SU-DHL-6 (cell line): ENCODE results near the gene LHFPL6.

Source experiments
- EZH2phosphoT487 ChIP-seq: fragments of 200-600 bp; sonication (generic), shearing (Covaris generic); conservative IDR thresholded peaks from 2 replicates; pipeline ENCODE4 v1.6.1; 2018; ENCODE audit warnings: mild to moderate bottlenecking, antibody characterized with exemption, low read length, moderate library complexity, mixed read lengths
- TF ChIP-seq, protein P1 (sequence below): fragments of 200-600 bp; sonication (generic); IDR thresholded peaks from one replicate; pipeline ENCODE4 v1.5.1; 2017; ENCODE audit warnings: antibody characterized with exemption, mild to moderate bottlenecking, low read length, moderate library complexity; ENCODE audit not compliant: insufficient read depth, poor library complexity, severe bottlenecking

DNA sequence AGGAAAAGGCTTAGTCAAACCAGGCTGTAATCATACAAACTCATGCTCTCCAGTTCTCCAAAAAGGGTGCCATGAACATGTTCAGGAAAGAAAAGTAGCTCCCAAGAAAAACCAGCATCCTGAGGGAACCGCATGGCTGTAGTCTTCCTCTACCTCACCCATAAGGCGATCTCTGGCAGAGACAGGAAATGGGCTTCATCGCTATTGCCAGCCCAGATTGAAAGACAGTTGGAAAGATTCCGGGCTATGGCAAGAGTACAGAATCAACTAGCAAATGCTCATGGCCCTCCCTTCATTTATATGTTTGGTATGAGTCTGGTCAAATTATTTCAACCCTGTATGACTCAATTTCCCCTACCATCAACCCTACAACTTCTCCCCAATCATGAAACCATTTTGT, 140.1 kb downstream of the LHFPL6 start:
- TF ChIP-seq, protein P1, sequence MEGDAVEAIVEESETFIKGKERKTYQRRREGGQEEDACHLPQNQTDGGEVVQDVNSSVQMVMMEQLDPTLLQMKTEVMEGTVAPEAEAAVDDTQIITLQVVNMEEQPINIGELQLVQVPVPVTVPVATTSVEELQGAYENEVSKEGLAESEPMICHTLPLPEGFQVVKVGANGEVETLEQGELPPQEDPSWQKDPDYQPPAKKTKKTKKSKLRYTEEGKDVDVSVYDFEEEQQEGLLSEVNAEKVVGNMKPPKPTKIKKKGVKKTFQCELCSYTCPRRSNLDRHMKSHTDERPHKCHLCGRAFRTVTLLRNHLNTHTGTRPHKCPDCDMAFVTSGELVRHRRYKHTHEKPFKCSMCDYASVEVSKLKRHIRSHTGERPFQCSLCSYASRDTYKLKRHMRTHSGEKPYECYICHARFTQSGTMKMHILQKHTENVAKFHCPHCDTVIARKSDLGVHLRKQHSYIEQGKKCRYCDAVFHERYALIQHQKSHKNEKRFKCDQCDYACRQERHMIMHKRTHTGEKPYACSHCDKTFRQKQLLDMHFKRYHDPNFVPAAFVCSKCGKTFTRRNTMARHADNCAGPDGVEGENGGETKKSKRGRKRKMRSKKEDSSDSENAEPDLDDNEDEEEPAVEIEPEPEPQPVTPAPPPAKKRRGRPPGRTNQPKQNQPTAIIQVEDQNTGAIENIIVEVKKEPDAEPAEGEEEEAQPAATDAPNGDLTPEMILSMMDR: no peak
- no peak for TF ChIP-seq EZH2phosphoT487
